H1 (cell line): ENCODE data around the gene C3orf80. TPM values are rescaled to one million over a fixed set of nuclear protein-coding genes. Genes with fewer than 3 reads are reported as not detected.

Experiments
- TAF7 ChIP-seq: optimal IDR thresholded peaks from 2 replicates; pipeline ENCODE3; 2011; ENCODE audit warnings: low read depth, mild to moderate bottlenecking, inconsistent platforms, low read length, moderate library complexity, borderline replicate concordance
- polyA plus RNA-seq, 7 experiments: library from polyadenylated mRNA; depleted of rRNA in 3 of 7; stranded (reverse) in 5 of 7; unstranded in 2 of 7; fragments of >200 nt in 5 of 7; fragments of 200-250 nt in 2 of 7; gene quantifications; 1 replicate in 5 of 7; 2 replicates in 1 of 7; 4 replicates in 1 of 7; pipeline versions ENCODE4 v1.2.1 to v1.2.3, GENCODE V29; 2011 to 2013; ENCODE audit warnings: missing spikeins in 2 of 7, mixed read lengths in 2 of 7
- total RNA-seq: library from RNA; stranded (reverse); fragmentation: NEBNext Ultra II Directional; extraction: Animal tissue kit (Norgen Biotek cat#: 25700); gene quantifications from 2 replicates; pipeline ENCODE4 v1.2.1, GENCODE V29; 2021

The C3orf80 gene
- total and polyA plus RNA-seq, 2 of the 8 experiments (the other 6 are each of a cell fraction or from before 2014, with no cell fraction given) = 0.57 to 1.1 TPM

DNA sequence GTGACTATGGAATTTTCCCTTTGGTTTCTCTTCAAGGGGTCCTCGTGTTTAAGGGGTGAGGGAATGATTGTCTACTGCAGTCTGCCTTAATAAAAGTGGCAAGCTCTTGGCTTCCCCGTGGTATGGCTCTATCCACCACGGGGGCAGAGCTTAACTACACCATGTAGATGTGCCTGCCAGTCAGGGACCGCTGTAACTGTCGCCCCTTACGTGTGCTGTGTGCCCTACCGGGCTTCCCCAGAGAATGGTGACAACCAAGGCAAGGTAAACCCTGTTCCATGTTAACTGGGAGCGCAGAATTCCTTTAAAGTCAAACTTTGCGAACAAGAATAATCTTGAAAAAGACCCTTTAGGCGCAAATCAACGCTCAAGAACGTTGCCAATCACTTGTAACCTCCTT is 966 bp upstream of the C3orf80 start (continued):
- TF ChIP-seq TAF7 = no peak
